H1 (cell line): Measurements from ENCODE around the gene DIPK1C. TPM values are rescaled to one million over a fixed set of nuclear protein-coding genes. Genes with fewer than 3 reads are reported as not detected.

Source experiments
- CTCF ChIA-PET: fragments of 300-600 bp; sonication (Branson Sonifier 250); formaldehyde crosslinking; loops from one replicate; lab custom pipeline; 2021; ENCODE audit not compliant: partially characterized antibody; lab: Charles Lee
- POLR2A ChIA-PET: fragments of 300-600 bp; sonication (Branson Sonifier 250); formaldehyde crosslinking; loops from one replicate; lab custom pipeline; 2021; ENCODE audit warnings: inconsistent platforms; ENCODE audit not compliant: partially characterized antibody; lab: Charles Lee
- DNase-seq, 2 experiments: peaks; one replicate each; pipeline versions ENCODE4 v3.0.0 to v3.0.0-alpha.2; 2010 to 2022; ENCODE audit warnings: low spot score in 2 of 2, low read depth in 1 of 2, mixed read lengths in 1 of 2
- FAIRE-seq: peaks from 2 replicates; lab custom pipeline; 2011; peaks lifted over from hg19 to GRCh38; lab: Jason Lieb, UNC
- H2AFZ ChIP-seq: 2 replicates; pipeline ENCODE4 v1.8.1; 2012; ENCODE audit warnings: low read length, inconsistent platforms
- H2AK5ac ChIP-seq: 2 replicates; pipeline ENCODE4 v1.6.1; 2013; ENCODE audit warnings: low read depth, low read length
- H2BK120ac ChIP-seq: replicated peaks from 2 replicates; pipeline ENCODE3; 2013; ENCODE audit warnings: low read depth, low read length, inconsistent platforms
- H2BK12ac ChIP-seq: 2 replicates; pipeline ENCODE4 v1.6.1; 2013; ENCODE audit warnings: low read depth, low read length
- H2BK15ac ChIP-seq: 2 replicates; pipeline ENCODE4 v1.6.1; 2013; ENCODE audit warnings: low read length
- H2BK20ac ChIP-seq: 2 replicates; pipeline ENCODE4 v1.6.1; 2013; ENCODE audit warnings: low read length
- H2BK5ac ChIP-seq: 2 replicates; pipeline ENCODE4 v1.6.1; 2013; ENCODE audit warnings: low read depth, low read length
- H3K14ac ChIP-seq: 2 replicates; pipeline ENCODE4 v1.6.1; 2013; ENCODE audit warnings: inconsistent platforms; ENCODE audit not compliant: insufficient read length
- H3K18ac ChIP-seq: 2 replicates; pipeline ENCODE4 v1.6.1; 2013; ENCODE audit warnings: low read length; ENCODE audit errors: extremely low read depth
- H3K23ac ChIP-seq: 2 replicates; pipeline ENCODE4 v1.6.1; 2013; ENCODE audit warnings: inconsistent platforms; ENCODE audit not compliant: insufficient read length
- H3K23me2 ChIP-seq: 2 replicates; pipeline ENCODE4 v1.6.1; 2013; ENCODE audit warnings: low read depth, low read length
- H3K27ac ChIP-seq: 2 replicates; pipeline ENCODE4 v1.6.1; 2011; ENCODE audit warnings: low read depth, low read length, inconsistent platforms
- H3K27me3 ChIP-seq, 4 experiments: replicated peaks in 1 of 4; 1 replicate in 1 of 4; 2 replicates in 3 of 4; pipeline versions ENCODE4 v1.6.1 to v1.8.1; 2011 to 2013; ENCODE audit warnings: low read length in 3 of 4, mild to moderate bottlenecking in 3 of 4, inconsistent platforms in 2 of 4, mixed read lengths in 2 of 4, moderate library complexity in 1 of 4; ENCODE audit not compliant: control insufficient read depth in 3 of 4, insufficient read depth in 3 of 4; ENCODE audit errors: extremely low read depth in 1 of 4
- H3K36me3 ChIP-seq, 4 experiments: 2 replicates each; pipeline versions ENCODE4 v1.6.1 to v1.8.1; 2011 to 2013; ENCODE audit warnings: mild to moderate bottlenecking in 4 of 4, low read length in 3 of 4, moderate library complexity in 2 of 4, control low read depth in 1 of 4, inconsistent platforms in 1 of 4; ENCODE audit not compliant: insufficient read depth in 4 of 4, control insufficient read depth in 2 of 4
- H3K4ac ChIP-seq: replicated peaks from 2 replicates; pipeline ENCODE3; 2013; ENCODE audit warnings: low read length, low read depth, mixed read lengths, inconsistent platforms; ENCODE audit not compliant: insufficient read length
- H3K4me1 ChIP-seq, 4 experiments: replicated peaks in 1 of 4; 1 replicate in 1 of 4; 2 replicates in 3 of 4; pipeline versions ENCODE4 v1.6.1 to v1.8.1; 2011 to 2013; ENCODE audit warnings: low read length in 3 of 4, inconsistent platforms in 2 of 4, mixed read lengths in 1 of 4; ENCODE audit not compliant: insufficient read depth in 4 of 4, control insufficient read depth in 3 of 4
- H3K4me2 ChIP-seq, 2 experiments: 2 replicates each; pipeline versions ENCODE4 v1.6.1 to v1.8.1; 2011 to 2013; ENCODE audit warnings: low read depth in 2 of 2, low read length in 2 of 2, control low read depth in 1 of 2, inconsistent platforms in 1 of 2, mild to moderate bottlenecking in 1 of 2; ENCODE audit not compliant: insufficient read depth in 1 of 2
- H3K4me3 ChIP-seq, 4 experiments: fragments of 200-600, 300-600 bp in 1 of 4; sonication (generic), shearing (Covaris generic), sonication (Bioruptor Twin) in 1 of 4; 2 replicates each; pipeline versions ENCODE4 v1.5.1 to v1.8.1; 2011 to 2016; ENCODE audit warnings: low read length in 4 of 4, low read depth in 3 of 4, control low read depth in 2 of 4, inconsistent platforms in 2 of 4, mild to moderate bottlenecking in 2 of 4, mixed read lengths in 1 of 4, moderate library complexity in 1 of 4; ENCODE audit not compliant: insufficient read depth in 2 of 4; ENCODE audit errors: extremely low read depth in 1 of 4
- H3K56ac ChIP-seq: replicated peaks from 2 replicates; pipeline ENCODE3; 2013; ENCODE audit warnings: low read depth, mild to moderate bottlenecking, mixed read lengths, low read length, inconsistent platforms; ENCODE audit not compliant: insufficient read length
- H3K79me1 ChIP-seq: 2 replicates; pipeline ENCODE4 v1.6.1; 2013; ENCODE audit warnings: low read depth, low read length, control low read depth
- H3K79me2 ChIP-seq, 2 experiments: 2 replicates each; pipeline versions ENCODE4 v1.6.1 to v1.8.1; 2012 to 2013; ENCODE audit warnings: low read length in 2 of 2, mild to moderate bottlenecking in 2 of 2, inconsistent platforms in 1 of 2; ENCODE audit not compliant: insufficient read depth in 2 of 2, control insufficient read depth in 1 of 2
- H3K9ac ChIP-seq, 4 experiments: replicated peaks in 1 of 4; 1 replicate in 1 of 4; 2 replicates in 3 of 4; pipeline versions ENCODE4 v1.6.1 to v1.8.1; 2011 to 2013; ENCODE audit warnings: low read depth in 3 of 4, low read length in 3 of 4, control low read depth in 2 of 4, mild to moderate bottlenecking in 2 of 4, moderate library complexity in 2 of 4, inconsistent platforms in 1 of 4; ENCODE audit errors: extremely low read depth in 1 of 4
- H3K9me3 ChIP-seq, 2 experiments: 2 replicates each; pipeline versions ENCODE4 v1.6.1 to v1.8.1; 2012 to 2013; ENCODE audit warnings: mild to moderate bottlenecking in 2 of 2, moderate library complexity in 2 of 2, control low read depth in 1 of 2, inconsistent platforms in 1 of 2, low read depth in 1 of 2, low read length in 1 of 2, mixed read lengths in 1 of 2; ENCODE audit not compliant: insufficient read depth in 2 of 2
- H4K20me1 ChIP-seq, 2 experiments: replicated peaks in 1 of 2; 2 replicates each; pipeline versions ENCODE3 to v1.8.1; 2011 to 2013; ENCODE audit warnings: inconsistent platforms in 2 of 2, low read length in 2 of 2, mild to moderate bottlenecking in 1 of 2; ENCODE audit not compliant: insufficient read depth in 2 of 2, control insufficient read depth in 1 of 2
- H4K5ac ChIP-seq: 2 replicates; pipeline ENCODE4 v1.6.1; 2013; ENCODE audit warnings: low read length, low read depth, mixed read lengths, inconsistent platforms; ENCODE audit not compliant: insufficient read length
- H4K8ac ChIP-seq: 2 replicates; pipeline ENCODE4 v1.8.0; 2013; ENCODE audit warnings: mild to moderate bottlenecking, moderate library complexity, low read length, inconsistent platforms; ENCODE audit not compliant: insufficient read depth; ENCODE audit errors: extremely low read depth
- H4K91ac ChIP-seq: replicated peaks from 2 replicates; pipeline ENCODE3; 2013; ENCODE audit warnings: low read length, mixed read lengths, inconsistent platforms; ENCODE audit not compliant: insufficient read length
- ASH2L ChIP-seq: fragments of 200-600, 300-600 bp; sonication (generic); IDR thresholded peaks from one replicate; pipeline ENCODE4 v1.7.1; 2017; ENCODE audit warnings: low read length
- ATF2 ChIP-seq: IDR thresholded peaks from 2 replicates; pipeline ENCODE4 v1.6.1; 2012; ENCODE audit warnings: low read length, inconsistent platforms
- CHD1 ChIP-seq: IDR thresholded peaks from 2 replicates; pipeline ENCODE4 v1.6.1; 2012; ENCODE audit warnings: low read depth, low read length, improper control_type of control experiment
- CTBP2 ChIP-seq: IDR thresholded peaks from 2 replicates; pipeline ENCODE4 v1.7.0; 2011; ENCODE audit warnings: borderline replicate concordance, mild to moderate bottlenecking, moderate library complexity, mixed read lengths, low read length; ENCODE audit not compliant: insufficient read depth, insufficient read length
- EZH2 ChIP-seq: fragments of 200-600 bp; sonication (generic); IDR thresholded peaks from 2 replicates; pipeline ENCODE4 v1.7.1; 2012; ENCODE audit warnings: low read depth, mild to moderate bottlenecking, moderate library complexity, low read length, inconsistent platforms; ENCODE audit not compliant: severe bottlenecking
- NANOG ChIP-seq: IDR thresholded peaks from 2 replicates; pipeline ENCODE4 v1.6.1; 2011; ENCODE audit warnings: low read length, low read depth, mild to moderate bottlenecking, inconsistent platforms; ENCODE audit not compliant: insufficient read depth, poor library complexity, severe bottlenecking
- NRF1 ChIP-seq: IDR thresholded peaks from 2 replicates; pipeline ENCODE4 v1.6.1; 2011; ENCODE audit warnings: mild to moderate bottlenecking, low read depth, low read length, improper control_type of control experiment
- PHF8 ChIP-seq: fragments of 200-600 bp; sonication (generic); conservative IDR thresholded peaks from 2 replicates; pipeline ENCODE4 v1.7.1; 2012; ENCODE audit warnings: low read depth, mild to moderate bottlenecking, inconsistent platforms, low read length, moderate library complexity
- RAD21 ChIP-seq, 2 experiments: IDR thresholded peaks in 1 of 2; conservative IDR thresholded peaks in 1 of 2; 2 replicates each; pipeline ENCODE4 v1.6.1; 2011; ENCODE audit warnings: low read depth in 2 of 2, low read length in 2 of 2, improper control_type of control experiment in 1 of 2, inconsistent platforms in 1 of 2, mild to moderate bottlenecking in 1 of 2, moderate library complexity in 1 of 2
- SIRT6 ChIP-seq: IDR thresholded peaks from one replicate; pipeline ENCODE4 v1.7.1; 2012; ENCODE audit warnings: low read length, inconsistent platforms
- SRF ChIP-seq: IDR thresholded peaks from 2 replicates; pipeline ENCODE4 v1.6.1; 2011; ENCODE audit warnings: mild to moderate bottlenecking, low read depth, low read length, moderate library complexity
- TBP ChIP-seq: IDR thresholded peaks from 2 replicates; pipeline ENCODE4 v1.6.1; 2011; ENCODE audit warnings: low read depth, low read length, improper control_type of control experiment
- WGBS, 2 experiments: shearing (Covaris generic) in 1 of 2; methylation state at CpG; one replicate each; pipeline versions ENCODE4 v1.1.6 to v1.1.7; 2013 to 2015; ENCODE audit warnings: low lambda C conversion rate in 2 of 2, mixed read lengths in 2 of 2, inconsistent platforms in 1 of 2, low coverage in 1 of 2, missing lambda C conversion rate in 1 of 2; ENCODE audit not compliant: insufficient replicate concordance in 2 of 2, insufficient coverage in 1 of 2, insufficient read length in 1 of 2; ENCODE audit errors: extremely low coverage in 1 of 2, missing lambda C conversion rate in 1 of 2; 5-methylcytosine and 5-hydroxymethylcytosine counted together
- polyA plus RNA-seq, 7 experiments: library from polyadenylated mRNA; depleted of rRNA in 3 of 7; stranded (reverse) in 5 of 7; unstranded in 2 of 7; fragments of >200 nt in 5 of 7; fragments of 200-250 nt in 2 of 7; gene quantifications; 1 replicate in 5 of 7; 2 replicates in 1 of 7; 4 replicates in 1 of 7; pipeline versions ENCODE4 v1.2.1 to v1.2.3, GENCODE V29; 2011 to 2013; ENCODE audit warnings: missing spikeins in 2 of 7, mixed read lengths in 2 of 7
- total RNA-seq: library from RNA; stranded (reverse); fragmentation: NEBNext Ultra II Directional; extraction: Animal tissue kit (Norgen Biotek cat#: 25700); gene quantifications from 2 replicates; pipeline ENCODE4 v1.2.1, GENCODE V29; 2021

DIPK1C gene
- total and polyA plus RNA-seq, 2 of the 8 experiments (the other 6 are each of a cell fraction or from before 2014, with no cell fraction given) = 0.08 TPM; not detected in 1

GRCh38 chr18:74425161-74425560 is 31.9 kb downstream of the DIPK1C start:
- H3K9ac ChIP-seq = no peak overlapping the region
- H2AFZ ChIP-seq = no peak overlapping the region
- H3K56ac ChIP-seq = no peak overlapping the region
- no peak overlapping the region for H4K91ac ChIP-seq
- H4K20me1 ChIP-seq = peaks cover 0 to 3% of the 10 kb centered on the region in 2 experiments
- H2BK120ac ChIP-seq = no peak overlapping the region
- peaks cover 0 to 3% of the 10 kb centered on the region in 2 experiments; a peak in 1 of 4 replicates for H3K9me3 ChIP-seq
- H3K36me3 ChIP-seq = no peaks in the 10 kb centered on the region
- FAIRE-seq (no peak), DNase-seq (no peak)
- H3K23me2 ChIP-seq = no peaks in the 10 kb centered on the region
- no peaks in the 10 kb centered on the region for H3K27me3 ChIP-seq
- H3K79me1 ChIP-seq = peaks cover 2% of the 10 kb centered on the region; the same call in 1 of the 2 replicates
- no peak overlapping the region for H3K14ac ChIP-seq
- no peak overlapping the region for H4K5ac ChIP-seq
- no peak overlapping the region for H4K8ac ChIP-seq
- no peaks in the 10 kb centered on the region; a peak in 1 of 7 replicates for H3K4me1 ChIP-seq
- no peak for TF ChIP-seq SIRT6
- TF ChIP-seq RAD21 (IDR thresholded peaks at IDR 0.05 in 1 of 2, conservative IDR thresholded peaks at IDR 0.05 in 1 of 2; ENCODE audit: low read depth in 2 of 2, low read length in 2 of 2) = no peak
- TF ChIP-seq NRF1 = no peak
- no peak for TF ChIP-seq TBP
- no peak for TF ChIP-seq NANOG
- no peak for TF ChIP-seq ASH2L
- no peak for TF ChIP-seq PHF8
- no peak for TF ChIP-seq CHD1
- TF ChIP-seq EZH2 = no peak
- no peak for TF ChIP-seq SRF
- no peak for TF ChIP-seq CTBP2
- no peak for TF ChIP-seq ATF2
- TF ChIP-seq, all 59 proteins: peak for 0
- Histone ChIP-seq H2AK5ac (no peak overlapping the region), H3K4ac (no peak overlapping the region), H3K4me3 (no peak overlapping the region), H3K27ac (no peak overlapping the region), H3K4me2 (no peak overlapping the region), H3K79me2 (no peaks in the 10 kb centered on the region), H3K23ac (no peak overlapping the region), H3K18ac (no peak overlapping the region), H2BK15ac (no peak overlapping the region), H2BK20ac (no peak overlapping the region), H2BK5ac (no peak overlapping the region), H2BK12ac (no peak overlapping the region)
- POLR2A ChIA-PET = no interaction called here
- CTCF ChIA-PET = no interaction called here
- WGBS, 2 experiments = 91% methylated on average over 4 of the region's 4 CpGs; no CpG with 5 or more reads in 1 of the 2 experiments
